ENCODE measurements around the gene VDR. TPM values are rescaled to one million over a fixed set of nuclear protein-coding genes. Genes with fewer than 3 reads are reported as not detected.

VDR gene
- total RNA-seq, 3 donors from 2014 or later = 83.5 to 95.1 (median 87.3) TPM

GRCh38 chr12:47878293-47878917 is 26.4 kb downstream of the VDR start:
- no peak for DNase-seq
- no peaks in the 10 kb centered on the region for H3K27me3 Mint-ChIP-seq (ENCODE audit: low read depth)
- H3K4me3 Mint-ChIP-seq = no peak overlapping the region
- H3K4me1 Mint-ChIP-seq (ENCODE audit: low read depth) = peaks cover 22% of the 10 kb centered on the region
- peaks cover 32% of the 10 kb centered on the region for H3K36me3 Mint-ChIP-seq (ENCODE audit: insufficient read depth)
- no peaks in the 10 kb centered on the region for H3K9me3 Mint-ChIP-seq
- no peak for ATAC-seq

GRCh38 chr12:47877081-47877480 is 27.7 kb downstream of the VDR start:
- H3K4me3 Mint-ChIP-seq = no peak overlapping the region
- H3K9me3 Mint-ChIP-seq = no peaks in the 10 kb centered on the region
- H3K36me3 Mint-ChIP-seq (ENCODE audit: insufficient read depth) = peaks cover 30% of the 10 kb centered on the region
- peaks cover 10% of the 10 kb centered on the region for H3K4me1 Mint-ChIP-seq (ENCODE audit: low read depth)
- no peaks in the 10 kb centered on the region for H3K27me3 Mint-ChIP-seq (ENCODE audit: low read depth)
- no peak for ATAC-seq
- DNase-seq = no peak

- Mint-ChIP-seq H3K4me1 (ENCODE audit: low read depth) (peaks cover 5% of the 10 kb centered on the region), H3K9me3 (no peaks in the 10 kb centered on the region), H3K27me3 (ENCODE audit: low read depth) (no peaks in the 10 kb centered on the region), H3K4me3 (no peak overlapping the region), H3K36me3 (ENCODE audit: insufficient read depth) (peaks cover 30% of the 10 kb centered on the region)
- ATAC-seq (no peak), DNase-seq (no peak)
Observed at GRCh38 chr12:47876440-47876960, 28.3 kb downstream of the VDR start.

- DNase-seq = no peak
- H3K4me1 Mint-ChIP-seq (ENCODE audit: low read depth) = peaks cover 1% of the 10 kb centered on the region
Observed at GRCh38 chr12:47875746-47876439, 28.9 kb downstream of the VDR start.

GRCh38 chr12:47874316-47874715 is 30.5 kb downstream of the VDR start:
- Mint-ChIP-seq H3K4me1 (ENCODE audit: low read depth) (no peaks in the 10 kb centered on the region), H3K9me3 (no peaks in the 10 kb centered on the region), H3K4me3 (no peak overlapping the region), H3K36me3 (ENCODE audit: insufficient read depth) (peaks cover 25% of the 10 kb centered on the region), H3K27me3 (ENCODE audit: low read depth) (no peaks in the 10 kb centered on the region)
- ATAC-seq = no peak
- no peak for DNase-seq

More at GRCh38 chr12:47875746-47876439, 28.9 kb downstream of the VDR start:
- no peaks in the 10 kb centered on the region for H3K27me3 Mint-ChIP-seq (ENCODE audit: low read depth)
- H3K36me3 Mint-ChIP-seq (ENCODE audit: insufficient read depth) = peaks cover 26% of the 10 kb centered on the region
- H3K9me3 Mint-ChIP-seq = no peaks in the 10 kb centered on the region
- no peak overlapping the region for H3K4me3 Mint-ChIP-seq
- no peak for ATAC-seq

- H3K36me3 Mint-ChIP-seq (ENCODE audit: insufficient read depth) = peaks cover 10% of the 10 kb centered on the region
- ATAC-seq = no peak
Observed at GRCh38 chr12:47870175-47870781, 34.5 kb downstream of the VDR start.

GRCh38 chr12:47868552-47869031 is 36.2 kb downstream of the VDR start:
- Mint-ChIP-seq H3K4me1 (ENCODE audit: low read depth) (peaks cover 14% of the 10 kb centered on the region), H3K36me3 (ENCODE audit: insufficient read depth) (peaks cover 10% of the 10 kb centered on the region), H3K27me3 (ENCODE audit: low read depth) (no peaks in the 10 kb centered on the region), H3K4me3 (no peak overlapping the region), H3K9me3 (no peaks in the 10 kb centered on the region)
- DNase-seq (no peak), ATAC-seq (no peak)

More at GRCh38 chr12:47870175-47870781, 34.5 kb downstream of the VDR start:
- Mint-ChIP-seq H3K4me1 (ENCODE audit: low read depth) (peaks cover 14% of the 10 kb centered on the region), H3K27me3 (ENCODE audit: low read depth) (no peaks in the 10 kb centered on the region), H3K9me3 (no peaks in the 10 kb centered on the region), H3K4me3 (no peak overlapping the region)
- DNase-seq = no peak

GRCh38 chr12:47868041-47868440 is 36.8 kb downstream of the VDR start:
- Mint-ChIP-seq H3K4me3 (no peak overlapping the region), H3K9me3 (no peaks in the 10 kb centered on the region), H3K36me3 (ENCODE audit: insufficient read depth) (peaks cover 10% of the 10 kb centered on the region), H3K27me3 (ENCODE audit: low read depth) (no peaks in the 10 kb centered on the region), H3K4me1 (ENCODE audit: low read depth) (peaks cover 14% of the 10 kb centered on the region)
- ATAC-seq = no peak
- no peak for DNase-seq

- Mint-ChIP-seq H3K4me1 (ENCODE audit: low read depth) (peaks cover 14% of the 10 kb centered on the region), H3K4me3 (no peak overlapping the region), H3K27me3 (ENCODE audit: low read depth) (no peaks in the 10 kb centered on the region), H3K9me3 (no peaks in the 10 kb centered on the region), H3K36me3 (ENCODE audit: insufficient read depth) (peaks cover 10% of the 10 kb centered on the region)
- ATAC-seq (peak; percentile 79 to 82), DNase-seq (no peak)
Observed at GRCh38 chr12:47867495-47867941, 37.3 kb downstream of the VDR start.

GRCh38 chr12:47864646-47865235 is 40.1 kb downstream of the VDR start:
- Mint-ChIP-seq H3K27me3 (ENCODE audit: low read depth) (no peaks in the 10 kb centered on the region), H3K9me3 (no peaks in the 10 kb centered on the region), H3K4me3 (no peak overlapping the region), H3K4me1 (ENCODE audit: low read depth) (peaks cover 29% of the 10 kb centered on the region), H3K36me3 (ENCODE audit: insufficient read depth) (peaks cover 12% of the 10 kb centered on the region)
- DNase-seq (no peak), ATAC-seq (no peak)

- DNase-seq (no peak), ATAC-seq (no peak)
- Mint-ChIP-seq H3K4me1 (ENCODE audit: low read depth) (peaks cover 33% of the 10 kb centered on the region), H3K9me3 (no peaks in the 10 kb centered on the region), H3K36me3 (ENCODE audit: insufficient read depth) (peaks cover 12% of the 10 kb centered on the region), H3K27me3 (ENCODE audit: low read depth) (no peaks in the 10 kb centered on the region), H3K4me3 (no peak overlapping the region)
Observed at GRCh38 chr12:47863985-47864384, 40.8 kb downstream of the VDR start.

GRCh38 chr12:47863467-47863866 is 41.3 kb downstream of the VDR start:
- no peak for ATAC-seq
- no peak overlapping the region for H3K4me3 Mint-ChIP-seq
- no peaks in the 10 kb centered on the region for H3K27me3 Mint-ChIP-seq (ENCODE audit: low read depth)
- H3K36me3 Mint-ChIP-seq (ENCODE audit: insufficient read depth) = peaks cover 12% of the 10 kb centered on the region
- DNase-seq = no peak
- H3K9me3 Mint-ChIP-seq = no peaks in the 10 kb centered on the region
- H3K4me1 Mint-ChIP-seq (ENCODE audit: low read depth) = peaks cover 31% of the 10 kb centered on the region

- H3K27me3 Mint-ChIP-seq (ENCODE audit: low read depth) = no peaks in the 10 kb centered on the region
- H3K36me3 Mint-ChIP-seq (ENCODE audit: insufficient read depth) = peaks cover 13% of the 10 kb centered on the region
- no peak for DNase-seq
- no peak for ATAC-seq
- no peaks in the 10 kb centered on the region for H3K9me3 Mint-ChIP-seq
- no peak overlapping the region for H3K4me3 Mint-ChIP-seq
- H3K4me1 Mint-ChIP-seq (ENCODE audit: low read depth) = peaks cover 30% of the 10 kb centered on the region
Observed at GRCh38 chr12:47862881-47863280, 41.9 kb downstream of the VDR start.

- Mint-ChIP-seq H3K36me3 (ENCODE audit: insufficient read depth) (peaks cover 16% of the 10 kb centered on the region), H3K9me3 (no peaks in the 10 kb centered on the region), H3K4me1 (ENCODE audit: low read depth) (peaks cover 24% of the 10 kb centered on the region), H3K27me3 (ENCODE audit: low read depth) (no peaks in the 10 kb centered on the region), H3K4me3 (no peak overlapping the region)
- ATAC-seq (no peak), DNase-seq (no peak)
Observed at GRCh38 chr12:47862167-47862750, 42.5 kb downstream of the VDR start.

Data from activated T-cell treated with anti-CD3 and anti-CD28 coated beads, Interleukin-2, amount 50 U/mL, for 4 hours (primary cell).